GM18870 (cell line): ENCODE measurements around the gene PTPN14.
"Not testable (repeated sequence)": the region's sequence is repeated elsewhere in the genome, so short reads cannot be mapped to it uniquely, and the experiment has no call there.

Experiments
- ATAC-seq: cut with Tn5 transposase; IDR thresholded peaks from one replicate; pipeline ENCODE4 v1.9.1; 2021; ENCODE audit warnings: moderate library complexity; ENCODE audit not compliant: unreplicated experiment

Gene PTPN14

DNA sequence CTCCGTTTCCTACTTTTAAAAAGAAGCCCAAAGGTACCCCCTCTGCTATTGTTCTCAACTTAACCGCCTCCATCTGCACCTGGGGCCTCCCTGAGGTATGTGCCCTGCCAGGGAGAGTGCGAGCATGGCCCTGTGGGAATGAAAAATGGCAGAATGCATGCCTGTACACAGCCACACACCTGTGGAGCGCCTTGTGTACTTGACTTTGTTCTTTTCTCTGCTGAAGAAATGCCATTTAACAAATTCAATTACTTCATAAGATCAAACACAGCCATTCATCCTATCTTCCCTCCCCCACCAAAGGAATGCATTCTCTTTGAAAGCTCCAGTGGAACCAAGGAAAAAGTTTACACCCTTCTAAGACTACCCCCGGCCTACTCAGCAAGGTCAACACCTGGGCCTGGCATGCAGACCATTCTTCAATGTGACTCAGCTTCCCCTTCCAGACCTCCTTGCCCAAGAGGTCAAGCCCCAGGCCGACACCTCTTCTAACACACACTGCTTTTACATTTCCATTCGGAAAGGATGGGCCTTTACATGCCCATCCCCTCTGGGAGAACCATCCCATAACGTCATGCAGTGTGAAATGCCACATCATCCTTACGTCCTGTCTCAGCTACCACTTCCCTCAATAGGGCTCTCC, 146.7 kb downstream of the PTPN14 start:
- ATAC-seq: peak; percentile 20

DNA sequence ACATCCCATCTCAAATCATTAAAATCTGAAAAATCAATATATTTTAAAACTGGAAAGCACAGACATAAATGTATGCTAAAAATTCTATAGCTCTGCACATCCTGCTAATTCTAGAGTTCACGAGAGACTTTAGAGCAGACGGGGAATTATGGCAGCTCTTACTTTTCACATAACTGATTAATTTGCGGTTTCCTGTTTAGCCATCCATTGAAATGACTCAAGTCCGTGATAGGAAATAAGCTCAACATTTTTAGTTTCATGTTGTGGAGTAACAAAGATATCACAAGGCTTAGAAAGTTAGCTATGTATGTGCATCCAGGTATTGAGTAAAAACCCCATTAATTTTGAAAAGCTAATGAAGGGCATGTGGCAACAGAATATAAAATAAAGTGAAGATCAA, 147.2 kb downstream of the PTPN14 start:
- ATAC-seq: peak; percentile 93

DNA sequence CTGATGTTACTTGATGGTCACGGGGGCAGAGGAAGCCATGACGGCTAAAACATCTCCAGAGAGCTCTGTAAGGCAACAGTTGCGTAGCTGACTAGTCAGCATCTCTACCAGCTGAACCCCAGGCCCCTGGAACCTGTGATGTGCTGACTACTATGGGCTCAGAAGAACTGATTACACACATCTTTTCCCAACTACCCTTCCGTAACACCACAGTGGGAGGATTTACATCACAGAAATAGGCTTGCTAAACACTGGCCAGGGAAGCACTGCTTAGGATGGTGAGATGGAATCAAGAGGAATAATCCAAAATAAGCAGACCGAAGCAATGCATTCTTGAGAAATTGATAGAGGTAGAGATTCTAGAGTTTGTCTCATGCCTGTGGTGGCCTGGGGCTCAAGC, 148.0 kb downstream of the PTPN14 start:
- no peak for ATAC-seq

DNA sequence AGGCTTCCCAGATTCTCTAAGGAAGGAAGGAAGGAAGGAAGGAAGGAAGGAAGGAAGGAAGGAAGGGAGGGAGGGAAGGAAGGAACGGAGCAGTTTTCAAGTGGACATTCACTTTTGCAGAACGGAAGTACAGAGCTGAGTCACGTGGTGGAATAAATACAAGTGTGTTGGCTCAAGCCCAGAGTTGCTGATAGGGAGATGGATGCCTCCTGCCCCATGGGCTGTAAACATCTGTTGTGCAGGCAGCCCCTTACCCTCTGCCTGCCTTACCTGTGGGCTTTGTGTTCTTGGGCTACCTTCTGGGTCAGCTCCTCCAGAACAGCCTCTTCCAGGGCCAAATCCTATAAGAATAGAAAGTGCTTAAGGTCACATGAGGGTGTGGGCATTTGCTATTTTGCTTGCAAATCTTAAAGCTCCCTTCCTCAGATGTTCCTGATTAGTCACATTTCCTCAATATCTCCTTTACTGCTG, 148.8 kb downstream of the PTPN14 start:
- no peak for ATAC-seq

DNA sequence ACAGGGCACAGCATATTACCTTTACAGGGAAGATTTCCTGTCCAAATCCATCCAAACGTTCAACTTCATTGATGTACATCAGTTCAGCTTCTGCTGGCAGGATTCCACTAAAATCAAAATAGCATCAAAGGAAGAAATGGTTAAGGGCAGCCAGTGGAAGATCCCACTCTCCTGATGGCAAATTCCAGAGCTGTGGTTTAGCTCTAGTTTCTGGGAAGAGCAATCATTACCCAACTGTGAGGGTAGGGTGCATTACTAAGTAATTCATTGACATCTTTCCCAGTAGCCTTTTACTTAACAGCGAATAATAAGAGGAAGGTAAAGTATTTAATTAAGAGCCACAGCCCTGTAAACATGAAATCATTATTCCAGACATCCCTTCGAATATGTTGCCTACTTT, 149.7 kb downstream of the PTPN14 start:
- no peak for ATAC-seq

DNA sequence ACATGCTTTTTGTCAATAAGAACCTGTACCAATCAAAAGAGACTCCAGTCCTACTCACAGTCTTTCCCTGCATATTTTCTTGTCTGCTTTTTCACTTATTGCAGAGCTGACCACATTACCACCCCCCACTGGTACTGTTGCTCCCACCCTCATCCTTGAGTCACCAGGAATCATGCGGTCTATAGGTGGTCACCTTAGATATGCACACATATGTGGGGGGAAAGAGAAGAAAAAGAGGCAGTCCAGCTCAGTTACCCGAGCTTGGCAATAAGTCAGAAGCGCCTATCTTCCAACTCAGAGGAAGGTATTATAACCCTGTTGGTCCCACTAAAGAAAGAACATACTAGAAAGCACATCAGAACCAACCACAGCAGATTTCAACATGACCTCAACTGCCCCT, 151.3 kb downstream of the PTPN14 start:
- no peak for ATAC-seq

DNA sequence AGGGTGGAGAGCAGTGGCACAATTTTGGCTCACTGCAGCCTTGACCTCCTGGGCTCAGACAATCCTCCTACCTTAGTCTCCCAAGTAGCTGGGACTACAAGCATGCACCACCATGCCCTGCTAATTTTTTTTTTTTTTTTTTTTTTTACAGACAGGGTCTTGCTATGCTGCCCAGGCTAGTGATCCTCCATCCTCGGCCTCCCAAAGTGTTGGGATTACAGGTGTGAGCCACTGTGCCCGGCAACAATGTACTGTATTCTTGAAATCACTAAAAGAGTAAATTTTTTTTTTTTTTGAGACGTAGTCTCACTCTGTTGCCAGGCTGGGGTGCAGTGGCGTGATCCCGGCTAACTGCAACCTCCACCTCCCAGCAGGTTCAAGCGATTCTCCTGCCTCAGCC, 152.9 kb downstream of the PTPN14 start:
- no peak for ATAC-seq

DNA sequence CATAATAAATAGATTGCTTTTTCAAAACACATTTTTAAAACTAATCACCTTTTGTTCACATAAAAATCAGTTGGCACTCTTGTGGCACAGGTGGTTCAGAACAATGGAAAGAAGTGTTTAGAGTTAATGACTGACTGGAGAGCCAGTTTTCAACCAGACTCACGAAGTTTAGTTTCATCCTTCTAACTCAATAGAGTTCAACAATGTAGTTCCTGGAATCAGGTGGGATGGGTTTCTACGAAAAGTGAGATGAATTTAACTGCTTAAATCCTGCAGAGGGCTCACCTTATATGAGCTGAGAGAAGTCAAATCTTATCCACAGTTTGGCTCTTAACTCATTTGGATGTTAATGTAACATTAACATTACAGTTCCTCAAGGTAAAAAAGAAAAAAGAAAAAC, 153.9 kb downstream of the PTPN14 start:
- no peak for ATAC-seq

DNA sequence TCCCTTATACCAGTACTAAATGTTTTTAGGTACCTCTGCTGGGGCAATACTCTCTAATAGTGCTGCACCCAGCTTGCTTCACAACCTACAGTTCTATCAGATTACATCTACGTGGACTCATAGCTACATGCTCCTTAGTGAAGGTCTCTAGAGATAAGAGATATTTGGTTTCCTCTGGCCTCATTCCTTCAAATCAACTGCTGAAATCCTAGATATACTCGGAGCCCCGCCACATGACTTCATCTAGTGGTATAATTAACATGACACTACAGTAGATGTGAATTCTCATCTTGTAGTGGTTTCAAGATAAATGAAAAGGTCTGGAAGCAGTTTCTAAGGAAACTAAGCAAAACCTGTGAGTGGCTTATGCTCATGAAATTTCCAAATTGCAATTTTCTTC, 155.1 kb downstream of the PTPN14 start:
- no peak for ATAC-seq

DNA sequence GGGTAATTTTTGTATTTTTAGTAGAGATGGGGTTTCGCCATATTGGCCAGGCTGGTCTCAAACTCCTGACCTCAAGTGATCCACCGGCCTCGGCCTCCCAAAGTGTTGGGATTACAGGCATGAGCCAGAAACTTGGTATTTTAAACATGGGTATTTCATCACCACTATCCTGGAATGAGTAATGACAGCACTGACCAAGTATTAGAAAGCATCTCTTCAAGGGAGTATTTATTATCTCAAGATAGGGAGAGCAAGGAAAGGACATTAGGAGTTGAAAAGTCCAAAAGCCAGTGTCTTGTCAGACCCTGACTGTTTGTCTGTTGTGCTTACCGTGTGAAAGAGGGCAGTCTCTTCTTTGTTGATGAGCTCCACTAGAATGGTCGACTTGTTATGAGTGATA, 156.8 kb downstream of the PTPN14 start:
- ATAC-seq: not testable (repeated sequence)

DNA sequence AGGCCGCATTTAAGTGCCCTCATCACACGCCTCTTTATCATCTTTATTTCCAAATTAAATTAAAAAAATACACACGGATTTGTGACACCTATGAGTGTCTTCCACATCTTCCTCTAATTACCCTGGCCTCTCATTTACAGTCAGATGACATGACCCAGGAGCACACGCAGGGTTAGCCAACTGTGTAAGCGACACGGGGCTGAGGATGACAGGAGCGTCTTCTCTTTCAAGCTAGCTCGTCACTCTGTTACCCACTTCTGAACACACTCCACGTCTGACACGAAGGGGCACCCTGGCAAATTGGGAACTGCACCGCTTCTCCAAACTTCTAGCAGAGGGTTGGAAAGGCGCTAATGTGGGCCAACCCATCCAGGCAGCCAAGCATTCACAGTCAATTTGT, 158.3 kb downstream of the PTPN14 start:
- no peak for ATAC-seq

DNA sequence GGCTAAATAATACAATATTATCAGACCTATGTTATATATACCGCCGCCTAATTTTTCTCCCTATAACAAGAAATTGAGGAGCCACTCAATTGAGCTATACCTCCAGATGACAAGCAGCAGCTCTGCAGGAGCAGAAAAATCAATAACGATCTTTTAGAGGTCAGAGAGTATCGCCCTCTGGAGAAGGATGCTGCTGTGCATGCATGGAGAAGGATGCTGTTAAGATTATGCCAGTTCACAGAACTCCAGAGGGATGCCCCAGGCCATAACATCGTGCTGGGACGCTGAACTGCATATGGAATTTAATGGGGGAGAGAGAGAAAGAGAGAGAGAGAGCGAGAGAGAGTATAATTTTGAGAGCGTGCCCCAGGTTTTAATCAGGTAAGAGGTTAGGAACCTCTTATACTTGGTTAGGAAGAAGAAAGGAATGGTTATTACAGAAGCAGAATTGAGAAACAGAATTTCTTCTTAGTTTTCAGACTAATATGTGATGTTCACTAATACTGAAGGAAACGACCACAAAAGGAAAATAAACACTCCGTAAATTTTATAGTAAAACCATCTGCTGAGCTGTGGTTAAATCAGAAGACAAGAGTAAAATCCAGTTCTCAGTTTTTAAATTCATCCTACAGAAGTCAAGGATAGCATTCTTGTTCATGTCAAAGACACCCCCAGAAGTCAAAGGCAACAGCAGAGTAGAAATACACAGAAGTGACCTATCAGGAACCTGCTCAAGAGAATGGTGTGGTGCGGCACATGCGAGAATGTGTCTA, 159.3 kb downstream of the PTPN14 start:
- no peak for ATAC-seq

DNA sequence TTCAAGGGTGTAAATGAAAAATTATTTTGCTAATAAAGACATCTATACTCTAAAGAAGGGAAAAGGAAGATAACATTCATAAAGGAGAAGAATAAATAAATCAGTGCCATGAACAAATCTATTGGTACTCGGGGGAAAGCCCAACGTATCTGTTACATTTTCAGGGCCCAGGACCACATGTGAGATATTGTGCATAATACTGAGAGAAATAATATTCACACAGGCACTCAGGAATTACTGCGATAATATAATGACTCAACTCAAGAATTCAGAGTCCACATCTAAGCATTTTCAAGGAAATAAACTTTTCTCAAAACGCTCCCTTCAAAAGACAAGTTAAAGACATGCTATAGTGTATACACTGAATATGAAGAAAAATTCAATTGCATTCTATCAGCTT, 161.7 kb downstream of the PTPN14 start:
- no peak for ATAC-seq

DNA sequence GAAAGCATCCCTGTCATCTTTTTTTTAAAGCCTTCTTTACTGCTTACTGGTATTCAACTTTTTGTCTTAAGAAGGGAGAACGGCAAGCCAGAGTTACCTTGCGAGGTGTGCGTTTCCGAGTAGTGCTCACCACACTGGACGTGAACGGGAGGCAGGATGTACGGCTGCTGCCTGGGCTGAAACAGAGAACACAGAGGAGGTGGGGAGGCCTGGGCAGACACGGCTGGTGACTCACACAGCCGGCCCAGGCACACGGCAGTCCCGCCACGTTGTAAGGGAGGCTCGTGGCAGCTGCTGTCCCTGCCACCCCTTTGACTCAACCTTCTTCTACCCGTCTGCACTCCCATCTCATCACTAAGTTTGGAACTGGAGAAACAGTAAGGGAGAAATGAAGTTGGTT, 164.7 kb downstream of the PTPN14 start:
- no peak for ATAC-seq

DNA sequence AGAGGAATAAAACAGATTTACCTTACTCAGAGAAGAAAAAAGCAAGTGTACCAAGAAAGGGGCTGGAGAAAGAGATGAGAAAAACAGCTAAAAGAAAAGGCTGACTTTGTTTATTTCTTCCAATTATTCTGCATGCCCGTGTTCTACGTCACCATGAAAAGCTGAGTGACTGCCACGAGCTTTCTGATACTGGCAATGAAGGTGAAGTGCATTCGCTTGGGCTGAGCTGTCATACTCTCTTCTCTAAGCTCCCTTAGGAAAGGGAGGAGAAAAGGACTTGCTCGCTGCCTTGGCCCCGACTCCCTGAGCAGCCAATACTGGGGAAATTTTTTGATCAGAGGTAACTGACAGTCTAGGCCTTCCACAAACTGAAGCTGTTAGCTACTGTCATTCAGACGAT, 165.1 kb downstream of the PTPN14 start:
- ATAC-seq: no peak

DNA sequence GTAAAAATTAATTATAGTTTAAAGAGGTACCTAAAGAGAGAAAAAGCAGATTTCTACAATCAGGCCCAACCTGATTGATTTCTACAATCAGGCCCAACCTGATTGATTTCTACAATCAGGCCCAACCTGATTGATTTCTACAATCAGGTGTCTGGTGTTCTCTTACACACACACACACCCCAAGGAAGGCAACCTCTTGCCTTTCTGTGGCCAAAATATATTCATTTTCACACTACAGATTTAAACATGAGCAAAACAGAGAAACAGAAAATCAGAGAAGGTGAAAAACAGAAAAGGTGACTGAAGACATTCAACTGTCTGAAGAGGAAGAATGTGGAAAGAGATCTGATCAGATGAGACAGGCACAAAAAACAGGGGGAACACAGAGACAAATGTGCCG, 166.0 kb downstream of the PTPN14 start:
- no peak for ATAC-seq

DNA sequence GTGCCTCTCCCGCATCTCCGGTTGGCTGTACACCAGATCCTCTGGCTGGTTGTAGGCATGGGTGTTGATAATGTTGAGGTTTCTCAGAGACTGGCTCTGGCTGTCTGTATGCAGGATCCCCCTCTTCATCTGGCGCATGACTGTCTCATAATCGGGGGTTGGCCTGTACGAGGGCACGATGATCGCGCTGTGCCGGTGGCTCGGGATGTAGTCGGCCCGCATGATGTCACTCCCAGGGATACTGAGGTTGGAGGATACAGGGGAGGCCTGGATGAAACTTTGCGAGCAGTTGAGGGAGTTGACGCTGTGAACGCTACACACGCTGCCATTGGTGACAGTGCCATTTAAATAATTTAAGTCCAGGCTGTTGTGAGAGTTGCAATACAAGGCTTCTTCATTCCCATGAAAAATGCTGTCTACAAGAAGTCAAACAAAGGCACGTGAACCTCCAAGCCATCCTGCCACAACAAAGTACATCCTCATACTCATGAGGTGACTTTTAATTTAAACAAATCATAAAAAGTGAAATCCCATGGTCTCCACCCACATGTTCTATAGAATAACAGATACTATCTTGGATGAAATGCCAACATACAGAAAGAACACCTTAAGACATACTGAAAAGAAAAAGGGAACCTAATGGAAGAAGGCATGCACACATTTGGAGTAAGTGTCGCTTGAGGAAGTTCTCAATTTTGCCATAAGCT, 166.9 kb downstream of the PTPN14 start:
- ATAC-seq: no peak

DNA sequence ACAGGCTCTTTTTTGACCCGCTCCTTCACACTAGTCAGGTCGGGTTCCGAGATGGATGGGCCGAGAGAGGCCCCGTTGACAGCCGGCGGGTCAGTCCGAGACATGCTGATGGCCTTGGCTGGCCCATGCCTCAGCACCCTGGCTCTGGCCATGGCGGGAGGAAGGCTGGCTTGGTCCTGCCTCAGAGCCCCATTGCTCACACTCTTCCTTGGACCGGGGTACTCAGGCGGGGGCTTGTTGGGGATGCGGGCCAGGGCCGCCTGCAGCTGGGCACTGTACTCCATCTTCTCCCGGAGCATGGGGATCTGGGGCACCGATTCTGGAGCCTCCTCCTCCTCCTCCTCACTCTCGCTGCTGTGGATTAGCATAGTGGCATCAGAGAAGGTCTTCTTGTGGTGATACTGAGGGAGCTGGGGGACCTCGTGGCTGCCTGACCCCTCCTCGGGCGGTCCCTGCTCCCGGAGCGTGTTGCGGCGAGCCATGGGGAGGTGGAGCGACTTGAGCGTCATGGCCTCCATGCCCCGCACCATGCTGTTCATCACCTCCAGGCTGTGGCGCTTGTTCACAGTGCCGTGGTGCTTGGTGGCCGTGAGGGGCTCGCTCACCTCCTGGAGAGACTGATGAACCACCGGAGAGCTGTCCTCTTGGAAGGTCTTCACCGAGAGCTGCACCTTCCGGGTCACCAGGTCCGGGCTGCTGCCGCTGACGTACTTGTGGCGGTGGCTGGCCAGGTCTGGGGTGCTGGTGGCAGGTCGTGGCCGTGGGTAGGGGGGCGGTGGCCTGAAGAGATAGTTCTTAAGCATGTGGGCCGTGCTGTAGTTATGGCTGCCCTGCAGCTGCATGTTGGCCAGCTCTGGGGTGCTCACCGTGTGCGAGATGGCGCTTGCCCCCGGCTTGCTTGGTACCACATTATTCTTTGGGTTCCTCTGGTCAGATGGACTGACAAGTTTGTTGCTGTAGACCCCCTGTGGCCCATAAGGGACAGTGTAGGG, 167.7 kb downstream of the PTPN14 start:
- ATAC-seq: no peak

DNA sequence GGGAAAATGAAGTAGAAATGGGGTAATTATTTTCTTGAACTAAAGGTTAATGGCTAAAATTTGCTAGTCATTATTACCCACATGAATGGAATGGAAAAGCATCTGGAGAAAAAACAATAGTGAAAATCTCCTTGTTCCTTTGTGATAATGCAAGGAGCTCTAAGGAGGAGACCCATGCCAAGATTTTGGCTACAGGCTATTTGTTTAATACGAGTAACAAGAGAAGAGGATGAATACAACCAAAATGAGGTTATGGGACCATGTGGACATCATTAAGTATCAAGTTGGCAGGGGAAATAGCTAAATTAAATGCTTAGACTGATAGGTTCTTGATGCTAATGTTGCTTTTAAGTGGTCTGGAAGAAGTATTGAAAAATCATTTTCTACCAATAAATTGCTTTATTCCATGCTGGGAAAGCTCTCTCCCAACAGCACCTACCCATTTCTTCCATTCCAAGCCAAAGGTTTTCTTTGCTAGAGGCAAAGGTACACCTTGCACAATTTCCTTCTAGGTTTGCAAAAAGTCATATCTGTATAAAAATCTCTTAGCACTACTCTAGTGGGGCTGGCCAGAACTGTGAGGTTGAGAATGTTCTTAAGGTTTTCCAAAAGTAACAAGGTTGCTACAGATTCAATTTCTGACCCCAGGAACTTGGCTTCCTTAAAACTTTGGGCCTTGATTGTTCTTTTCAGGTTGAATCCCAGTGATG, 170.3 kb downstream of the PTPN14 start:
- no peak for ATAC-seq

DNA sequence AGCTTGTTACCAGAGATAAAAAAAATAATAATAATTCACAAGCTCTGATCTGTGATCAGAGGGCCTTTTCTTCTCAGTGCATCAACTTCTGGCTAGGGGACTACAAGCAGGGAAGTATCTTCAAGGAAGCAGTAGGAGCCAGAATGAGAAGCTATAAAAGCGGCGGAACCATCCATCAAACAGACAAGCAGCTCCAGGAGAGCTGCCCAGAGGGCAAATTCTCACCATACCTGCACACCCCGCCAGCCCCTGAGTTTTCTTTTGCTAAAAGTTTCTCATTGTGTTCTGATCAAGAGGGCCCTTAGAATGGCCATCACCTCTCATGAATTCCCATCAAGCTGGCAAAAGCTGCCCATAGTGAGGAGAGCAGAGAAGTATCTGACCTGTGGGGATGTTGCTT, 171.0 kb downstream of the PTPN14 start:
- ATAC-seq: no peak
